ENCODE data around the gene SAMD9. TPM values are rescaled to one million over a fixed set of nuclear protein-coding genes. Genes with fewer than 3 reads are reported as not detected.

SAMD9 gene
- total RNA-seq, result 13.4 and 18.3 TPM in 2 replicates

DNA sequence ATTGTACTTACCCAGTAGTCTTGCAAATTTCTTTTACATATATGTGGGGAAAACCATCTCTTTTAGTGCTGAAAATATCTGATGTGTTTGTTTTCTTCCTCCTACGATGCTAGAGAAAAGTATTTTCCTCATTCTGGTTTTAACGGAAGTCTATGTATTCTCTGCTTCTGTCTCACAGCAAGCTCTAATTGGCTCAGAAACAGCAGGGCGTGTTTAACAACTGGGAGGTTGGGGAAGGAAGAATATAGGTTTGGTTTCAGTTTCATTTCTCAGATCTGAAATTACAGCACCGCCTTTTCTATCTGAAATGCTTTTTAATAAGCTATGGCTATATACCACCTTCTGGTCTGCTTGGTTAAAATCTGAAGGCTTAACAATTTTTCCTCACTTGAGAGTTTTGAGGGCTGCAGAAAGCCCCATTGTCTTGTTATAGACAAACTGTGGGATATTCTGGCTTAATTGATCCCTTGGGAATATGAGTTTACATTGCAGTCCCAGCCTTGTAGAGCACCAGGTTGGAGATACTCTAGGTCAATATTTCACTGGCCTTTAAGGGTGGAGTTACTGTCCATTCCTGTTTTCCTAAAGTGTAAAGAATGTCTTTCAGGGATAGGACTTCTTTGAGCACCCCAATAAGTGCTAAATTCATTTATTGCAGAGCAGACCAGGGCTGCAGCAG lies at the start of gene SAMD9:
TSS of gene SAMD9 (minus strand) at position 128 of the 679 bp plus-strand sequence. CDS start 11,882 bp downstream, outside the sequence.

DNA sequence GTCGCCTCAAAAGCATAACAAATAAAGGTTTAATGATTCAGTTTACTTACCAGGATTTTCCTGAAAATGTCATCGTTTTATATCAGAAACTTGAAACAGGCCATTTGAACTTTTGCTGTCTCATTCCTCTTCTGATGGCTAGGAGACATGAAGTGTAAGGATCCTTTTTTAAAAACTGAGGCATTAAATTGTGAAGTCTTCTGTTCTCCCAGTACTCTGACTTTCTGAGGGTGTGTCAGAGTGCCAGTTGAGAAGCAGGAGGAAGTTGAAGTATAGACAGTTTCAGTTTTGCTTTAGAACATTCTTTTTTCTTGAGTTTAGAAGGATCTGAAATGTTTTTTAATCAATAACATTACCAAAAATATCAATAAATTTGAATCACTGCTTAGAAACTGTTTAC lies 30.4 kb upstream of the SAMD9 start, which contains the start of gene SAMD9L:
TSS of gene SAMD9L (minus strand) at position 242 of the 400 bp plus-strand sequence. CDS start 12,414 bp downstream, outside the sequence.

Other genes with a start within 250 kb of the SAMD9 start
- gene SAMD9L, start 30.4 kb upstream of the SAMD9 start, total RNA-seq, result 5.2 and 8.2 TPM in 2 replicates
- gene HEPACAM2, start 108.5 kb upstream of the SAMD9 start, total RNA-seq, result not detected in 2 replicates
- 26.2 and 36.8 TPM in 2 replicates for gene VPS50, start 114.4 kb upstream of the SAMD9 start, total RNA-seq

Measured in dermis lymphatic vessel endothelial cell (primary cell).